Measurements from ENCODE around the gene TMEM144.

GRCh38 chr4:158300012-158300411 is 89.7 kb downstream of the TMEM144 start:
- TF ChIP-seq CTCF (IDR thresholded peaks at IDR 0.05) (no peak), POLR2A (IDR thresholded peaks at IDR 0.05) (no peak), EP300 (IDR thresholded peaks at IDR 0.05) (no peak)

Measured in ovary (tissue), 3 donors.